GM18511 (cell line): Measurements from ENCODE around the gene MS4A4A.

Experiments used
- ATAC-seq: cut with Tn5 transposase; IDR thresholded peaks from one replicate; pipeline ENCODE4 v1.9.1; 2021; ENCODE audit warnings: mild to moderate bottlenecking, moderate library complexity; ENCODE audit not compliant: unreplicated experiment

Gene MS4A4A

GRCh38 chr11:60345489-60345888 is 65.0 kb downstream of the MS4A4A start:
- ATAC-seq = no peak

- no peak for ATAC-seq
Observed at GRCh38 chr11:60347084-60347797, 66.8 kb downstream of the MS4A4A start.

GRCh38 chr11:60348116-60348515 is 67.7 kb downstream of the MS4A4A start:
- ATAC-seq = no peak

GRCh38 chr11:60349990-60350389 is 69.5 kb downstream of the MS4A4A start:
- ATAC-seq = no peak

GRCh38 chr11:60357771-60358170 is 77.3 kb downstream of the MS4A4A start:
- ATAC-seq = no peak
